K562 (cell line): ENCODE data around the gene TAF15. TPM values are rescaled to one million over a fixed set of nuclear protein-coding genes. Genes with fewer than 3 reads are reported as not detected.

Source experiments
- CBX3 ChIP-seq, 2 experiments: IDR thresholded peaks; 1 replicate in 1 of 2; 2 replicates in 1 of 2; pipeline ENCODE4 v1.6.1; 2012; ENCODE audit warnings: inconsistent platforms in 2 of 2, low read length in 2 of 2, borderline replicate concordance in 1 of 2, control low read depth in 1 of 2
- POLR2B ChIP-seq: fragments of 450-650 bp; IDR thresholded peaks from 2 replicates; pipeline ENCODE4 v1.6.1; 2018; ENCODE audit warnings: low read depth; ENCODE audit not compliant: partially characterized antibody
- PTTG1 ChIP-seq: fragments of 450-650 bp; IDR thresholded peaks from 2 replicates; pipeline ENCODE4 v1.6.1; 2016; ENCODE audit warnings: low read depth, mild to moderate bottlenecking, missing genetic modification characterization, missing compliant biosample characterization
- SAFB ChIP-seq: fragments of 200-400 bp; formaldehyde crosslinking; IDR thresholded peaks from 2 replicates; pipeline ENCODE4 v1.6.1; 2017; ENCODE audit warnings: low read depth, low read length, borderline replicate concordance
- SMARCA4 ChIP-seq: fragments of 450-650 bp; IDR thresholded peaks from 2 replicates; pipeline ENCODE4 v1.6.1; 2016
- SNAPC5 ChIP-seq: fragments of 250-450 bp; sonication (Bioruptor Pico); IDR thresholded peaks from 2 replicates; pipeline ENCODE4 v1.8.0; 2021; ENCODE audit warnings: moderate library complexity, mild to moderate bottlenecking, inconsistent platforms
- SRSF3 ChIP-seq: fragments of 200-400 bp; formaldehyde crosslinking; IDR thresholded peaks from 2 replicates; pipeline ENCODE4 v1.6.1; 2016; ENCODE audit warnings: mild to moderate bottlenecking, low read length, moderate library complexity; ENCODE audit not compliant: insufficient read depth
- SRSF9 ChIP-seq: fragments of 200-400 bp; formaldehyde crosslinking; IDR thresholded peaks from 2 replicates; pipeline ENCODE4 v1.6.1; 2017; ENCODE audit warnings: low read depth, low read length, borderline replicate concordance
- ZNF146 ChIP-seq: IDR thresholded peaks from one replicate; pipeline ENCODE4 v1.6.1; 2018; ENCODE audit warnings: missing compliant biosample characterization; ENCODE audit not compliant: unreplicated experiment
- ZNF589 ChIP-seq: fragments of 200-800 bp; sonication (Bioruptor generic); IDR thresholded peaks from 2 replicates; pipeline ENCODE4 v1.6.1; 2016; ENCODE audit warnings: low read depth, missing genetic modification characterization, missing compliant biosample characterization
- ZNF740 ChIP-seq, 3 experiments: fragments of 200-800 bp in 1 of 3; sonication (Bioruptor generic) in 1 of 3; sonication (generic) in 1 of 3; formaldehyde crosslinking in 1 of 3; IDR thresholded peaks; 2 replicates each; pipeline versions ENCODE4 v1.6.1 to v1.8.0; 2016 to 2022; ENCODE audit warnings: mild to moderate bottlenecking in 2 of 3, missing compliant biosample characterization in 2 of 3, missing genetic modification characterization in 2 of 3, missing genetic modification reagents in 1 of 3
- polyA plus RNA-seq, 8 experiments: library from polyadenylated mRNA; depleted of rRNA in 4 of 8; stranded (reverse) in 5 of 8; unstranded in 3 of 8; fragments of >200 nt; fragmentation: Nextera tagmentation in 2 of 8; fragmentation: Illumina TruSeq in 1 of 8; extraction: Ambion mirVana in 2 of 8; extraction: Trizol in 1 of 8; gene quantifications; 2 replicates each; pipeline versions ENCODE4 v1.2.1 to v1.2.3, GENCODE V29; 2011 to 2014; ENCODE audit warnings: inconsistent platforms in 1 of 8, missing spikeins in 1 of 8
- total RNA-seq, 7 experiments: library from RNA; depleted of rRNA in 6 of 7; stranded (reverse); fragments of >200 nt in 6 of 7; fragmentation: Illumina TruSeq in 2 of 7; extraction: Trizol in 2 of 7; gene quantifications; 2 replicates each; pipeline versions ENCODE4 v1.2.1 to v1.2.3, GENCODE V29; 2011 to 2021; ENCODE audit warnings: low replicate concordance in 1 of 7

Gene TAF15
- total and polyA plus RNA-seq, 9 of the 15 experiments (the other 6 are each of a cell fraction or from before 2014, with no cell fraction given), result 4.1 to 272 (median 56.8) TPM

- TF ChIP-seq ZNF146 (CRISPR knock-in tag) (no peak), SRSF9 (no peak), POLR2B (no peak), CBX3 (IDR thresholded peaks at IDR 0.05; ENCODE audit: borderline replicate concordance in 1 of 2, low read length in 2 of 2) (no peak), ZNF740 (CRISPR knock-in tag; IDR thresholded peaks at IDR 0.05) (no peak), ZNF740 (tag; IDR thresholded peaks at IDR 0.05) (no peak), PTTG1 (tag) (no peak), SNAPC5 (CRISPR knock-in tag) (no peak), SMARCA4 (no peak), SRSF3 (no peak), ZNF589 (CRISPR knock-in tag) (no peak), SAFB (no peak)
These were observed 12.3 kb upstream of the TAF15 start (continued) for GRCh38 chr17:35796942-35797341.
